HT1080 (cell line): Measurements from ENCODE around the gene SBNO1. TPM values are rescaled to one million over a fixed set of nuclear protein-coding genes. Genes with fewer than 3 reads are reported as not detected.
"Not testable (repeated sequence)": the region's sequence is repeated elsewhere in the genome, so short reads cannot be mapped to it uniquely, and the experiment has no call there.

Experiments
- DNase-seq: peaks from one replicate; pipeline ENCODE4 v3.0.0-alpha.2; 2015; ENCODE audit warnings: low read depth
- small RNA-seq: library from RNA; depleted of rRNA; stranded (forward); fragments of <200 nt; gene quantifications from one replicate; pipeline ENCODE3, GENCODE V24; 2014
- total RNA-seq: library from RNA; depleted of rRNA; stranded (reverse); fragments of >200 nt; shearing (Covaris generic); gene quantifications from 2 replicates; pipeline ENCODE4 v1.2.3, GENCODE V29; 2014; rRNA removed

SBNO1 gene
- total RNA-seq, 1 experiment from 2014 or later, result 29.0 TPM

DNA sequence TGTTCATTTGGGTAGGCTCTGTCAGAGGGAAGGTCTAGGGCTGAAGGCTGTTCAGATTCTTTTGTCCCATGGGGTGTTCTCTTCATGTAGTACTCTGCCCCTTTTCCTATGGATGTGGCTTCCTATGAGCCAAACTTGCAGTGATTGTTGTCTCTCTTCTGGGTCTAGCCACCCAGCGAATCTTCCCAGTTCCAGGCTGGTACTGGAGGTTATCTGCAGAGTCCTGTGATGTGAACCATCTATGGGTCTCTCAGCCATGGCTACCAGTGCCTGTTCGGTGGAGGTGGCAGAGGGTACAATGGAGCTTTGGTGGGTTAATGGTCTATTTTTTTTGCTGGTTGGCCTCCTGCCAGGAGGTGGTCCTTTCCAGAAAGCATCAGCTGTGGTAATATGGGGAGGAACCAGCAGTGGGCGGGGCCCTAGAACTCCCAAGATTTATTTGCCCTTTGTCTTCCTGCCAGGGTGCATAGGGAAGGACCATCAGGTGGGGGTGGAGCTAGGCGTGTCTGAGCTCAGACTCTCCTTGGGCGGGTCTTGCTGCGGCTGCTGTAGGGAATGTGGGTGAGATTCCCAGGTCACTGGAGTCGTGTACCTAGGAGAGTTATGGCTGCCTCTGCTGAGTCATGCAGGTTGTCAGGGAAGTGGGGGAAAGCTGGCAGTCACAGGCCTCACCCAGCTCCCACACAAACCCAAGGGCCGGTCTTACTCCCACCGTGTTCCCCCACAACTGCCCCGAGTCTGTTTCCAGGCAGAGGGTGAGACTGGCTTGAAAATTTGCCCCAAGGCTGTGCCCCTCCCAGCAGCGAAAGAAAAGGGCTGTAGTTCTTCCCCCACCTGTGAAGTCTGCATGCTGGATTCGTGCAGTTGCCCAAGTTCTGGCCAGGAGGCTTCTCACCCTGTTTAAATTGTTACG lies 113.9 kb downstream of the SBNO1 start:
- DNase-seq, result no peak

DNA sequence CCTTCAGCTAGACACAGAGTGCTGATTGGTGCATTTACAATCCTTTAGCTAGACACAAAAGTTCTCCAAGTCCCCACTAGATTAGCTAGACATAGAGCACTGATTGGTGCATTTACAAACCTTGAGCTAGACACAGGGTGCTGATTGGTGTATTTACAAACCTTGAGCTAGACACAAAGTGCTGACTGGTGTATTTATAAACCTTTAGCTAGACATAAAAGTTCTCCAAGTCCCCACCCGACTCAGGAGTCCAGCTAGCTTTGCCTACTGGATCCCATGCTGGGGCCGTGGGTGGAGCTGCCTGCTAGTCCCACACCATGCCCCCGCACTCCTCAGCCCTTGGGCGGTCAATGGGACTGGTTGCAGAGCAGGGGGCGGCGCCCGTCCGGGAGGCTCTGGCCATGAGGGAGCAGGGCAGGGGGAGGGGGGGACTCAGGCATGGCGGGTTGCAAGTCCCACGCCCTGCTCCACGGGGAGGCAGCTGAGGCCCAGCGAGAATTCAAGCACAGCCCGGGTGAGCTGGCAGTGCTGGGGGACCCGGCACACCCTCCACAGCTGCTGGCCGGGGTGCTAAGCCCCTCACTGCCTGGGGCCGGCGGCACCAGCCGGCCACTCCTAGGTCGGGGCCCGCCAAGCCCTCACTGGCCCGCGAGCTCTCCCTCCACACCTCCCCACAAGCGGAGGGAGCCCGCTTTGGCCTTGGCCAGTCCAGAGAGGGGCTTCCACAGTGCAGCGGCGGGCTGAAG lies 115.5 kb downstream of the SBNO1 start:
- not testable (repeated sequence) for DNase-seq

DNA sequence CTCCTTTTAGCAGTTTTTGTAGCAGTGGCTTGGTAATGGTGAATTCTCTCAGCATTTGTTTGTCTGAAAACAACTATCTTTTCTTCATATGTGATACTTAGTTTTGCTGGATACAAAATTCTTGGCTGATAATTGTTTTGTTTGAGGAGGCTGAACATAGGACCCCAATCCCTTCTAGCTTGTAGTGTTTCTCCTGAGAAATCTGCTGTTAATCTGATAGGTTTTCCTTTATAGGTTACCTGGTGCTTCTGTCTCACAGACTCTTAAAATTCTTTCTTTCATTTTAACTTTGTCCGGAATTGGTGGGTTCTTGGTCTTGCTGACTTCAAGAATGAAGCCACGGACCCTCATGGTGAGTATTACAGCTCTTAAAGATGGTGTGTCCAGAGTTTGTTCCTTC lies 116.5 kb downstream of the SBNO1 start:
- DNase-seq, result not testable (repeated sequence)

DNA sequence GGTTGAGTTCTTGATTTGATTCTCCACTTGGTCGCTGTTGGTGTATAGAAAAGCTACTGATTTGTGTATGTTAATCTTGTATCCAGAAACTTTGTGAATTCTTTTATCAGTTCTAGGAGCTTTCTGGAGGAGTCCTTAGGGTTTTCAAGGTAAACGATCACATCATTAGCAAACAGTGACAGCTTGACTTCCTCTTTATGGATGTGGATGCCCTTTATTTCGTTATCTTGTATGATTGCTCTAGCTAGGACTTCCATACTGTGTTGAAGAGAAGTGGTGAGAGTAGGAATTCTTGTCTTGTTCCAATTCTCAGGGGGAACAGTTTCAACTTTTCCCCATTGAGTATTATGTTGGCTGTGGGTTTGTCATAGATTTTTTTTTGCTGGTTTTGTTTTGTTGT lies 119.0 kb downstream of the SBNO1 start:
- no peak for DNase-seq

DNA sequence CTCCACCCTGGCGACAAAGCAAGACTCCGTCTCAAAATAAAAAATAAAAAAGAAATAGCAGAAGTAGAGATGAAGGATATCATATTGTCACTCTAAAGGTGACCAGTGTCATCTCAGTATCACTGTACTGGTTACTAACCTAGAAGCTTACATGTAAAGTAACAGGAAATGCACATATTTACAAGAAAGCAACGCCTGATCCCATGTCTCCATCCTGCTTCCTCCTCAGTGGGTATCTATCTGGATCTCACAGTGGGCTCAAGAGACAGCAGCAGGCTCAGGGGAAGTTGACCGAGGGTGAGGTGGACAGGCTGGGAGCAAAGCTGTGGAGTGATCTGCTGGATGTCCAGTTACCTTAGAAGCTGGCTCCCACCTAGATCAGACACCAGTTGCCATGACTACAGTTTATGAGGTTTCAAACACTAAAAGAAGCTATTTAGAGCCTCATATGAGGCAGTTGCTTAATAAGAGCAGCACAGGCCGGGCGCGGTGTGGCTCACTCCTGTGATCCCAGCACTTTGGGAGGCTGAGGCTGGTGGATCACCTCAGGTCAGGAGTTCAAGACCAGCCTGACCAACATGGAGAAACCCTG lies 120.9 kb downstream of the SBNO1 start:
- DNase-seq, result no peak

DNA sequence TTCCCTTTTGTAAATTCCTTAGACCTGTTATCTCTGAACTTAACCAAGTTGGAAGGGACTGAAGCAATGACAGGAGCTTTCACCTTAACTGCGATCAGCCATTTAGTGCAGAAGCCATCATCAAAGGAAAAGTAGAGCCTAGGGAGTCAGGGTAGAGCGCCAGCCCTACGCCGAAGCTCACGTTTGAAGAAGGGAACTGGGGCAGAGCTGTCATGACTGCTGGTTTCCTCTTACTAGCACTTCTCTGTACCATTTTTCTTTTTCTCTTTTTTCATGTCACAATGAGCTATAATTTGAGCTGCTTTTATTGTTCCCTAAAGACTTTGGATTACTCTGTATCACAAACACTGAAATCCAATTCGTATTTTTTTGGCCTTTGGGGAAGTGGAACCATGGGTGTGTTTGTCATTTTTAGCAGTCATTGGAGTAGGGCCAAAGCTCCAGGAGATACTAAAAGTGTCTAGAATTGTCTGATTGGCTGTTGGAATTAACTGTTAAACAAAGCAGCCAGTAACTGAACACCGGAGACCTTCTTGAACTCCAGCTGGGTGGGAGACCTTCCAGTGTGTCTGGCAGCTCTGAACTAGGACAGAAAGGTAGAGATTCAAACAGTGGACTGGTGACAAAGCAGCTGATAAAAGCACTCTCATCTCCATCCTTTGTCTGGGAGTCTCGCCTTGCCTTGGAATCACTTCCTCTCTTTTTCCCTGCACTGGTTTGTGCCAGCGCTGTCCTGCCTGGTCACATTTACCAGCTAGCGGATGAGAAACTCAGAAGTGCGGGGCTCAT lies 122.3 kb downstream of the SBNO1 start:
- no peak for DNase-seq

Small RNA genes lying within 50 kb of the gene (small RNA-seq; reads per million reads assigned to genes)
- not detected for gene RF00019
- not detected for gene RNA5SP375

Other genes with a start within 250 kb of the SBNO1 start
- gene PITPNM2, start 213.8 kb downstream of the SBNO1 start, total RNA-seq, result 3.0 and 6.2 TPM in 2 replicates
- gene MPHOSPH9, start 131.7 kb downstream of the SBNO1 start, total RNA-seq, result 42.1 and 45.9 TPM in 2 replicates
- 10.3 and 14.9 TPM in 2 replicates for gene MTRFR, start 131.4 kb downstream of the SBNO1 start, total RNA-seq
- gene CDK2AP1, start 93.0 kb downstream of the SBNO1 start, total RNA-seq, result 125 and 149 TPM in 2 replicates
- gene KMT5A, start 19.3 kb upstream of the SBNO1 start, total RNA-seq, result 55.1 and 62.9 TPM in 2 replicates
- 4.7 and 5.5 TPM in 2 replicates for gene RILPL2, start 71.8 kb upstream of the SBNO1 start, total RNA-seq
- 12.8 and 16.6 TPM in 2 replicates for gene SNRNP35, start 93.3 kb upstream of the SBNO1 start, total RNA-seq
- 8.8 and 11.7 TPM in 2 replicates for gene RILPL1, start 168.9 kb upstream of the SBNO1 start, total RNA-seq
- gene TMED2, start 219.7 kb upstream of the SBNO1 start, total RNA-seq, result 203 and 218 TPM in 2 replicates
- gene DDX55, start 237.3 kb upstream of the SBNO1 start, total RNA-seq, result 35.5 and 41.7 TPM in 2 replicates